H1 (cell line): ENCODE measurements around the gene CLCA1. TPM values are rescaled to one million over a fixed set of nuclear protein-coding genes. Genes with fewer than 3 reads are reported as not detected.

ENCODE experiments used
- CTCF ChIA-PET: fragments of 300-600 bp; sonication (Branson Sonifier 250); formaldehyde crosslinking; loops from one replicate; lab custom pipeline; 2021; ENCODE audit not compliant: partially characterized antibody; lab: Charles Lee
- POLR2A ChIA-PET: fragments of 300-600 bp; sonication (Branson Sonifier 250); formaldehyde crosslinking; loops from one replicate; lab custom pipeline; 2021; ENCODE audit warnings: inconsistent platforms; ENCODE audit not compliant: partially characterized antibody; lab: Charles Lee
- DNase-seq, 2 experiments: peaks; one replicate each; pipeline versions ENCODE4 v3.0.0 to v3.0.0-alpha.2; 2010 to 2022; ENCODE audit warnings: low spot score in 2 of 2, low read depth in 1 of 2, mixed read lengths in 1 of 2
- FAIRE-seq: peaks from 2 replicates; lab custom pipeline; 2011; peaks lifted over from hg19 to GRCh38; lab: Jason Lieb, UNC
- H2AFZ ChIP-seq: 2 replicates; pipeline ENCODE4 v1.8.1; 2012; ENCODE audit warnings: low read length, inconsistent platforms
- H2AK5ac ChIP-seq: 2 replicates; pipeline ENCODE4 v1.6.1; 2013; ENCODE audit warnings: low read depth, low read length
- H2BK120ac ChIP-seq: replicated peaks from 2 replicates; pipeline ENCODE3; 2013; ENCODE audit warnings: low read depth, low read length, inconsistent platforms
- H2BK12ac ChIP-seq: 2 replicates; pipeline ENCODE4 v1.6.1; 2013; ENCODE audit warnings: low read depth, low read length
- H2BK15ac ChIP-seq: 2 replicates; pipeline ENCODE4 v1.6.1; 2013; ENCODE audit warnings: low read length
- H2BK20ac ChIP-seq: 2 replicates; pipeline ENCODE4 v1.6.1; 2013; ENCODE audit warnings: low read length
- H2BK5ac ChIP-seq: 2 replicates; pipeline ENCODE4 v1.6.1; 2013; ENCODE audit warnings: low read depth, low read length
- H3K14ac ChIP-seq: 2 replicates; pipeline ENCODE4 v1.6.1; 2013; ENCODE audit warnings: inconsistent platforms; ENCODE audit not compliant: insufficient read length
- H3K18ac ChIP-seq: 2 replicates; pipeline ENCODE4 v1.6.1; 2013; ENCODE audit warnings: low read length; ENCODE audit errors: extremely low read depth
- H3K23ac ChIP-seq: 2 replicates; pipeline ENCODE4 v1.6.1; 2013; ENCODE audit warnings: inconsistent platforms; ENCODE audit not compliant: insufficient read length
- H3K23me2 ChIP-seq: 2 replicates; pipeline ENCODE4 v1.6.1; 2013; ENCODE audit warnings: low read depth, low read length
- H3K27ac ChIP-seq: 2 replicates; pipeline ENCODE4 v1.6.1; 2011; ENCODE audit warnings: low read depth, low read length, inconsistent platforms
- H3K27me3 ChIP-seq, 4 experiments: replicated peaks in 1 of 4; 1 replicate in 1 of 4; 2 replicates in 3 of 4; pipeline versions ENCODE4 v1.6.1 to v1.8.1; 2011 to 2013; ENCODE audit warnings: low read length in 3 of 4, mild to moderate bottlenecking in 3 of 4, inconsistent platforms in 2 of 4, mixed read lengths in 2 of 4, moderate library complexity in 1 of 4; ENCODE audit not compliant: control insufficient read depth in 3 of 4, insufficient read depth in 3 of 4; ENCODE audit errors: extremely low read depth in 1 of 4
- H3K36me3 ChIP-seq, 4 experiments: 2 replicates each; pipeline versions ENCODE4 v1.6.1 to v1.8.1; 2011 to 2013; ENCODE audit warnings: mild to moderate bottlenecking in 4 of 4, low read length in 3 of 4, moderate library complexity in 2 of 4, control low read depth in 1 of 4, inconsistent platforms in 1 of 4; ENCODE audit not compliant: insufficient read depth in 4 of 4, control insufficient read depth in 2 of 4
- H3K4ac ChIP-seq: replicated peaks from 2 replicates; pipeline ENCODE3; 2013; ENCODE audit warnings: low read length, low read depth, mixed read lengths, inconsistent platforms; ENCODE audit not compliant: insufficient read length
- H3K4me1 ChIP-seq, 4 experiments: replicated peaks in 1 of 4; 1 replicate in 1 of 4; 2 replicates in 3 of 4; pipeline versions ENCODE4 v1.6.1 to v1.8.1; 2011 to 2013; ENCODE audit warnings: low read length in 3 of 4, inconsistent platforms in 2 of 4, mixed read lengths in 1 of 4; ENCODE audit not compliant: insufficient read depth in 4 of 4, control insufficient read depth in 3 of 4
- H3K4me2 ChIP-seq, 2 experiments: 2 replicates each; pipeline versions ENCODE4 v1.6.1 to v1.8.1; 2011 to 2013; ENCODE audit warnings: low read depth in 2 of 2, low read length in 2 of 2, control low read depth in 1 of 2, inconsistent platforms in 1 of 2, mild to moderate bottlenecking in 1 of 2; ENCODE audit not compliant: insufficient read depth in 1 of 2
- H3K4me3 ChIP-seq, 4 experiments: fragments of 200-600, 300-600 bp in 1 of 4; sonication (generic), shearing (Covaris generic), sonication (Bioruptor Twin) in 1 of 4; 2 replicates each; pipeline versions ENCODE4 v1.5.1 to v1.8.1; 2011 to 2016; ENCODE audit warnings: low read length in 4 of 4, low read depth in 3 of 4, control low read depth in 2 of 4, inconsistent platforms in 2 of 4, mild to moderate bottlenecking in 2 of 4, mixed read lengths in 1 of 4, moderate library complexity in 1 of 4; ENCODE audit not compliant: insufficient read depth in 2 of 4; ENCODE audit errors: extremely low read depth in 1 of 4
- H3K56ac ChIP-seq: replicated peaks from 2 replicates; pipeline ENCODE3; 2013; ENCODE audit warnings: low read depth, mild to moderate bottlenecking, mixed read lengths, low read length, inconsistent platforms; ENCODE audit not compliant: insufficient read length
- H3K79me1 ChIP-seq: 2 replicates; pipeline ENCODE4 v1.6.1; 2013; ENCODE audit warnings: low read depth, low read length, control low read depth
- H3K79me2 ChIP-seq, 2 experiments: 2 replicates each; pipeline versions ENCODE4 v1.6.1 to v1.8.1; 2012 to 2013; ENCODE audit warnings: low read length in 2 of 2, mild to moderate bottlenecking in 2 of 2, inconsistent platforms in 1 of 2; ENCODE audit not compliant: insufficient read depth in 2 of 2, control insufficient read depth in 1 of 2
- H3K9ac ChIP-seq, 4 experiments: replicated peaks in 1 of 4; 1 replicate in 1 of 4; 2 replicates in 3 of 4; pipeline versions ENCODE4 v1.6.1 to v1.8.1; 2011 to 2013; ENCODE audit warnings: low read depth in 3 of 4, low read length in 3 of 4, control low read depth in 2 of 4, mild to moderate bottlenecking in 2 of 4, moderate library complexity in 2 of 4, inconsistent platforms in 1 of 4; ENCODE audit errors: extremely low read depth in 1 of 4
- H3K9me3 ChIP-seq, 2 experiments: 2 replicates each; pipeline versions ENCODE4 v1.6.1 to v1.8.1; 2012 to 2013; ENCODE audit warnings: mild to moderate bottlenecking in 2 of 2, moderate library complexity in 2 of 2, control low read depth in 1 of 2, inconsistent platforms in 1 of 2, low read depth in 1 of 2, low read length in 1 of 2, mixed read lengths in 1 of 2; ENCODE audit not compliant: insufficient read depth in 2 of 2
- H4K20me1 ChIP-seq, 2 experiments: replicated peaks in 1 of 2; 2 replicates each; pipeline versions ENCODE3 to v1.8.1; 2011 to 2013; ENCODE audit warnings: inconsistent platforms in 2 of 2, low read length in 2 of 2, mild to moderate bottlenecking in 1 of 2; ENCODE audit not compliant: insufficient read depth in 2 of 2, control insufficient read depth in 1 of 2
- H4K5ac ChIP-seq: 2 replicates; pipeline ENCODE4 v1.6.1; 2013; ENCODE audit warnings: low read length, low read depth, mixed read lengths, inconsistent platforms; ENCODE audit not compliant: insufficient read length
- H4K8ac ChIP-seq: 2 replicates; pipeline ENCODE4 v1.8.0; 2013; ENCODE audit warnings: mild to moderate bottlenecking, moderate library complexity, low read length, inconsistent platforms; ENCODE audit not compliant: insufficient read depth; ENCODE audit errors: extremely low read depth
- H4K91ac ChIP-seq: replicated peaks from 2 replicates; pipeline ENCODE3; 2013; ENCODE audit warnings: low read length, mixed read lengths, inconsistent platforms; ENCODE audit not compliant: insufficient read length
- MAFK ChIP-seq: IDR thresholded peaks from 2 replicates; pipeline ENCODE4 v1.6.1; 2012; ENCODE audit warnings: low read depth, mild to moderate bottlenecking, improper control_type of control experiment, low read length
- RFX5 ChIP-seq: IDR thresholded peaks from 2 replicates; pipeline ENCODE4 v1.6.1; 2011; ENCODE audit warnings: low read depth, low read length, improper control_type of control experiment, borderline replicate concordance
- SIX5 ChIP-seq: IDR thresholded peaks from 2 replicates; pipeline ENCODE4 v1.6.1; 2011; ENCODE audit warnings: mild to moderate bottlenecking, low read depth, low read length
- WGBS, 2 experiments: shearing (Covaris generic) in 1 of 2; methylation state at CpG; one replicate each; pipeline versions ENCODE4 v1.1.6 to v1.1.7; 2013 to 2015; ENCODE audit warnings: low lambda C conversion rate in 2 of 2, mixed read lengths in 2 of 2, inconsistent platforms in 1 of 2, low coverage in 1 of 2, missing lambda C conversion rate in 1 of 2; ENCODE audit not compliant: insufficient replicate concordance in 2 of 2, insufficient coverage in 1 of 2, insufficient read length in 1 of 2; ENCODE audit errors: extremely low coverage in 1 of 2, missing lambda C conversion rate in 1 of 2; 5-methylcytosine and 5-hydroxymethylcytosine counted together
- polyA plus RNA-seq, 7 experiments: library from polyadenylated mRNA; depleted of rRNA in 3 of 7; stranded (reverse) in 5 of 7; unstranded in 2 of 7; fragments of >200 nt in 5 of 7; fragments of 200-250 nt in 2 of 7; gene quantifications; 1 replicate in 5 of 7; 2 replicates in 1 of 7; 4 replicates in 1 of 7; pipeline versions ENCODE4 v1.2.1 to v1.2.3, GENCODE V29; 2011 to 2013; ENCODE audit warnings: missing spikeins in 2 of 7, mixed read lengths in 2 of 7
- total RNA-seq: library from RNA; stranded (reverse); fragmentation: NEBNext Ultra II Directional; extraction: Animal tissue kit (Norgen Biotek cat#: 25700); gene quantifications from 2 replicates; pipeline ENCODE4 v1.2.1, GENCODE V29; 2021

Gene CLCA1
- total and polyA plus RNA-seq, 2 of the 8 experiments (the other 6 are each of a cell fraction or from before 2014, with no cell fraction given): not detected

DNA sequence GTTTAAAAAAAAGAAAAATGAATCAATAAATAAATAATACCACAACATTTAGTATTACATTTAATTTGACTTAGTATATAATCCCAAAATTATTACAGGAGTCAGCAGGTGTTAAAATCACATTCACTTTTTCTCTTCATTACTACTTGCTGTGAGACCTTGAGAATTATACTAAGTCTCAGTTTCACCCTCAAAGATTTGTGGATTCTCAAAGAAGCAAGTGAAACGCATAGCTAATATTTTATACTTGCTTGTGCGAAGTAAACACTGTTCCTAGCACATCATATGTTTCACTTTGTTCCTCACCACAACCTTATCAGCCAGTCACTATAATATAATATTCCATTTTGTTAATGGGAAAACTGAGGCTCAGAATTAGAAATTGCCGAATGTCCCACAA, 4.0 kb downstream of the CLCA1 start:
- 64% methylated on average over 3 of the region's 3 CpGs; no CpG with 5 or more reads in 1 of the 2 experiments for WGBS, 2 experiments
- Histone ChIP-seq H3K9me3 (no peaks in the 10 kb centered on the region), H2BK12ac (no peak overlapping the region), H3K27ac (no peak overlapping the region), H2BK5ac (no peak overlapping the region), H4K8ac (no peak overlapping the region), H3K36me3 (no peaks in the 10 kb centered on the region), H3K4me2 (no peak overlapping the region), H4K5ac (no peak overlapping the region), H3K79me2 (no peaks in the 10 kb centered on the region), H3K56ac (no peak overlapping the region), H2BK20ac (no peak overlapping the region), H2BK120ac (no peak overlapping the region), H2AFZ (no peak overlapping the region), H3K4me1 (no peaks in the 10 kb centered on the region), H3K4me3 (no peak overlapping the region), H2AK5ac (no peak overlapping the region), H3K9ac (no peak overlapping the region), H2BK15ac (no peak overlapping the region), H3K27me3 (no peaks in the 10 kb centered on the region), H3K23ac (no peak overlapping the region), H3K4ac (no peak overlapping the region), H3K14ac (no peak overlapping the region), H3K23me2 (no peaks in the 10 kb centered on the region), H3K79me1 (no peaks in the 10 kb centered on the region), H4K20me1 (no peaks in the 10 kb centered on the region), H4K91ac (no peak overlapping the region), H3K18ac (no peak overlapping the region)
- no peak for FAIRE-seq
- TF ChIP-seq SIX5: no peak
- TF ChIP-seq RFX5: no peak
- no peak for TF ChIP-seq MAFK
- ChIA-PET CTCF (interaction anchor here (0.5 to 6.1 kb wide), 28 partner anchors 10 to 529 kb away, joined by 3 to 79 read pairs (median 4); partner anchors contain the start of gene ODF2L), POLR2A (interaction anchor here (0.7 kb wide), 1 partner anchor 232 kb away, joined by 3 read pairs; the partner anchor contains the start of gene SH3GLB1)
- no peak for DNase-seq
